Sciatic nerve (tissue), 2 donors: Measurements from ENCODE around the gene GLMP. TPM values are rescaled to one million over a fixed set of nuclear protein-coding genes. Genes with fewer than 3 reads are reported as not detected.

Source experiments
- ATAC-seq: fragments of 200-7000 bp; cut with Tn5 transposase; one replicate; pipeline ENCODE4 v1.9.1; 2020; ENCODE audit warnings: mild to moderate bottlenecking, moderate library complexity
- DNase-seq: peaks from one replicate; pipeline ENCODE4 v3.0.0-alpha.2; 2020; ENCODE audit warnings: low spot score
- intact Hi-C: fragments of 100-400 bp; cut with DNase I; formaldehyde crosslinking; loops from one replicate; pipeline ENCODE4 v1.14.2; 2022
- total RNA-seq: library from RNA; stranded (reverse); fragmentation: NEBNext Ultra II Directional; extraction: Animal tissue kit (Norgen Biotek cat#: 25700); gene quantifications from one replicate; pipeline ENCODE4 v1.2.1, GENCODE V29; 2021
- donor health status: DM: no; HTN: no; CAD: no.
- donor health status: DM: no; HTN: no; CAD: no.

The GLMP gene
- total RNA-seq, 1 donor from 2014 or later: 39.0 TPM

- peak; percentile 97 for ATAC-seq
- intact Hi-C loops: no loop called here
- peak; percentile 94 for DNase-seq
These were observed 4.0 kb downstream of the GLMP start for GRCh38 chr1:156291226-156292061.

DNA sequence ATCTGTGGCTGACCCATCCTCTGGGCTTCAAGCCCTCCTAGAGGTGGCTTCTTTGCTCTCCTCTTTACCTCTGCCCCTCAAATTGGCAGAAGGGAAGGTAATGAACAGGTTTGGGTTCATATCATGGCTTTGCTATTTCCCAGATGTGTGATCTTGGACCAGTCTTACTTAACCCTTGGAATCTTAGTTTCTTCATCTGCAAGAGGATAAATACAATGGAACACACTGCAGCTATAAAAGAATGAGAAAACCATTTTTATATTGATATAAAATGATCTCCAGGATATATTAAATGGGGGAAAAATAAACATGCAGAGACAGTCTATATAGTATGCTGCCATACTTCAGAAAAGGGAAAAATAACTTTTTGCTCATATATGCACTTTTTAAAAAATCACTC lies 5.6 kb downstream of the GLMP start:
- intact Hi-C loops: no loop called here
- no peak for ATAC-seq

DNA sequence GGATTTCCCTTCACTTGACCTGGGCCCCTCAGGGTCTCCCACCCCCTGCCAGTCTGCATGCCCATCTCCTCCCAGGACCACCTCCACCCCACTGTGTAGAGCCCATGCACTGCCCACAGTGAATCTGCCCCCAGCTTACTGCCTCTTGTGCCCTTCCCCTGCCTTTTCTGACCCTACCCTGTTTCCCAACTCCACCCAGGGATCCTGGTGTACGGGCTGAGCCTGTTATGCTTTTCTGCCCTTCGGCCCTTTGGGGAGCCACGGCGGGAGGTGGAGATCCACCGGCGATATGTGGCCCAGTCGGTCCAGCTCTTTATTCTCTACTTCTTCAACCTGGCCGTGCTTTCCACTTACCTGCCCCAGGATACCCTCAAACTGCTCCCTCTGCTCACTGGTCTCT lies 9.4 kb downstream of the GLMP start:
- DNase-seq (no peak), ATAC-seq (no peak)
- intact Hi-C loops: no loop called here

More for the DNA sequence above, 5.6 kb downstream of the GLMP start:
- no peak for DNase-seq

DNA sequence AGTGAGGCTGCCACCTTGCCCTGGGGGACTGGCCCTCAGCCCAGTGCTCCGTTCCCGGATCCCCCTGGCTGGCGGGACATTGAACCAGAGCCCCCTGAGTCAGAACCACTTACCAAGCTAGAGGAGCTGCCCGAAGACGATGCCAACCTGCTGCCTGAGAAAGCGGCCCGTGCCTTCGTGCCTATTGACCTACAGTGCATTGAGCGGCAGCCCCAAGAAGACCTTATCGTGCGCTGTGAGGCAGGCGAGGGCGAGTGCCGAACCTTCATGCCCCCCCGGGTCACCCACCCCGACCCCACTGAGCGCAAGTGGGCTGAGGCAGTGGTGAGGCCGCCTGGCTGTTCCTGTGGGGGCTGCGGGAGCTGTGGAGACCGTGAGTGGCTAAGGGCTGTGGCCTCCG lies 10.0 kb downstream of the GLMP start:
- no peak for ATAC-seq
- no peak for DNase-seq
- intact Hi-C loops: no loop called here

GRCh38 chr1:156284757-156285156 lies 10.7 kb downstream of the GLMP start:
- ATAC-seq: no peak
- intact Hi-C loops: no loop called here
- DNase-seq: no peak

- intact Hi-C loops: no loop called here
- DNase-seq (no peak), ATAC-seq (no peak)
These were observed 11.4 kb downstream of the GLMP start, which contains the start of gene TMEM79 for GRCh38 chr1:156284112-156284511. Gene TMEM79 (plus strand): TSS chr1:156284325. CDS start chr1:156285227, 902 bp downstream.

- DNase-seq (no peak), ATAC-seq (no peak)
- intact Hi-C loops: no loop called here
These were observed 12.0 kb downstream of the GLMP start for GRCh38 chr1:156283521-156283920.

DNA sequence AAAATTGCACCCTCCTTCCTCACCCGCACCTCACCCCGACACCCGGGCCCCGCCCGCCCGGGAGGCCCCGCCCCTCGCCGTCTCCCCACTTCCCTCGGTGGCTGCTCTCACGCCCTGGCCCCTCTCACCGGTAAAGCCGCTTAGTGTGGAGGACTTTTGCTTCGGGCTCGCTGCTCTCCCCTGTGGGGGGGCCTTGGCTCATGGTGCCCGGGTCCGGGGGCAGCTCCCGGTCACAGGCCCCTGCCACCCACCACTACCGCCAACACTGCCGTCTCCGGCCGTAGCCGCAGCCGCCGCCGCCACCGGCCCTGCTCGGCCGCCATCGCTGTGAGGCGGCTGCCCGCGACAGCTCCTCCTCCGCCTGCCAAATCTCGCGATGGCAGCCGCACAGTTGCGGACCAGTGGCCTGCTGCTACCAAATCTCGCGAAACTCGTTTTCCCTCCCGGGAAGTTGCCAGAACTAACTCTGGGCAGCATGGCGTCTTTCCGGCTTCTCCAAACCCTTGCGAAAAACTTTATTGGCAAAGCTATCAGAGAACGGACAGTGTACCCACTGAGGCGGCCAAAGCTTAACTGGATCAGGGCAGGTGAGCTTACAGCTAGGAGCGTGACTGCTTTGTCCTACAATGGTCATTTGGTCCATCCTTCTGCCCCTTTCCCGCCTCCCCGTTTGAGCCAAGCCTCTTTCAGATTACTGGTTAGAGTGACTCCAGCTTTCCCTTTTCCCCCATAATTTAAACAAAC lies 12.8 kb downstream of the GLMP start, which contains the start of gene SMG5:
Gene SMG5 (minus strand): TSS at position 347 of the 744 bp plus-strand sequence. CDS start 145 bp downstream, at position 202.
- peak; percentile 98 for DNase-seq
- peak; percentile 97 for ATAC-seq
- intact Hi-C loops: no loop called here

GRCh38 chr1:156281693-156282478 lies 13.6 kb downstream of the GLMP start:
- ATAC-seq: no peak
- no peak for DNase-seq

DNA sequence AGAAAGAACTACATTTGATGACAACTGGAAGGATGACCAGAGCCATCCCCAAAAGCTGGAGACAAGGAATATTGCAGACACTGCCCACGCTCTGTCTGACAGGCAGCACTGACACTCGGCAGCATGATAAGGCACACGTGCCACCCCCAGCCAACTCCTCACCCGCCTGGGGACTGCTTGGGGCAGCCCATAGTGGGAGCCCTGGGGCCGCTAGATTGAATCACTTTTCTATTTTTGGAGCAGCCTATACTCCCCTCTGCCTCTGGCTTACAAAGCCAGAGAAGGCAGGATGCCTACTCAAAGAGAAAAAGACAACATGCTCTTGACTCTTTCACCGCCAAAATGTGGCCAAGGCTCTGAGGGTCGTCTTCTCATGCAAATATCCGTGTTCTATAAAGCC lies 14.2 kb downstream of the GLMP start:
- intact Hi-C loops: no loop called here
- ATAC-seq (no peak), DNase-seq (no peak)

More at GRCh38 chr1:156281693-156282478, 13.6 kb downstream of the GLMP start:
- intact Hi-C loops: no loop called here

- no peak for ATAC-seq
- DNase-seq: no peak
- intact Hi-C loops: no loop called here
These were observed 15.6 kb downstream of the GLMP start for GRCh38 chr1:156279837-156280236.

DNA sequence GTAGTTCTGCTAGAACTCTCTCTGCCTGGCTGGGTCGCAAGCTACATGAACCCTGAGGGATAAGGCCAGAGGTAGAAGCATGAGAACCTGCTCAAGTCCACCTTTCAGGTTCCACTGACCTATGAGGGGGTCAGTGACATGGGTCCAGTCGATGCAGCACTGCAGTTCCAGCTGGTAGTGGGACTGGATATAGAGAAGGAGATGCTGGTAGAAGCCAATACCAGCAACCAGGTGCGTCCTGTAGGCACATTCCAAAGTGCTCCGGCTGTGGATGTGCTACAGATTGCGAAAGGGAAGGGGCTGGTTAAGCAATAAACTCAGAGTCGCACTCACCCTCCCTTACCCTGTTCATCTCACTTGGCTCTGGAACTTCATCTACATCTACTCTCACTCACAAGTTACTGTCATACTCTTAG lies 18.5 kb downstream of the GLMP start:
- intact Hi-C loops: no loop called here
- ATAC-seq (peak; percentile 72), DNase-seq (no peak)

DNA sequence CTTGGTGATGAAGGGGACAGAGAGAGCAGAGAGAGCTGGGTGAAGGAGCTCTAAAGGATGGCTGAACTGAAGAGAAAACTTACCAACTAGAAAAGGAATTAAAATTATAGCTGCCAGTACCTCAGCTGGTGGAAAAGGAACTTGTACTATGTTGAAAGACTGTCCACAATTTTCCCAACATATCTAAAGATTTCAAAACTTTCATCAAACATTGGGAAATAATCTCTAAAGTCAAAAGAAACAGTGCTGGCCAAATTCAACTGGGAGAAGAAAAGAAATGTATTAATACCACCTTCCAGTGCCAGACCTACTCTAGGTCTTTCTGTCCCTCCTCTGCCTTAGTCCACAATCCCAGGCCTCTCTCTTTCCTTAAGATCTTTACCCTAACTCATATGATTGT lies 18.9 kb downstream of the GLMP start:
- ATAC-seq: peak; percentile 79
- intact Hi-C loops: no loop called here
- no peak for DNase-seq

- DNase-seq (no peak), ATAC-seq (no peak)
- intact Hi-C loops: no loop called here
These were observed 25.2 kb downstream of the GLMP start for GRCh38 chr1:156270314-156270713.

DNA sequence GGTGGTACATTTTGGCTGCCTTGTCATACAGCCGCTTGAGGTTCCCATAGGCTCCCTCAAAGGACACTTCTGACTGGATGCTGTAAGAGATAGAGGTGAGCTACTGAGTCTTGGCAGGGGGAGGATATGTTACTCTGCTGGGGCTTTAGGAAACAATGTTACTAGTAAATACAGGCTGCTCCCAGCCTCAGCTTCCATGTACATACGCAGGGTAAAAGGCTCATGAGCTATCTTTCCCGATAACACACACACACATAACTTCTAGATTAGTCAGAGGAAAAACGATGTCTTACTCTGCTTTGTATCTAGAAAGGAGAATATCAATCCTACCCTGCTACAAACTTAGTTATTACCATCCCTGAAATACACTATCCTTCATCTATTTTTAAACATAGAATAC lies 27.1 kb downstream of the GLMP start:
- intact Hi-C loops: no loop called here
- ATAC-seq (no peak), DNase-seq (no peak)

DNA sequence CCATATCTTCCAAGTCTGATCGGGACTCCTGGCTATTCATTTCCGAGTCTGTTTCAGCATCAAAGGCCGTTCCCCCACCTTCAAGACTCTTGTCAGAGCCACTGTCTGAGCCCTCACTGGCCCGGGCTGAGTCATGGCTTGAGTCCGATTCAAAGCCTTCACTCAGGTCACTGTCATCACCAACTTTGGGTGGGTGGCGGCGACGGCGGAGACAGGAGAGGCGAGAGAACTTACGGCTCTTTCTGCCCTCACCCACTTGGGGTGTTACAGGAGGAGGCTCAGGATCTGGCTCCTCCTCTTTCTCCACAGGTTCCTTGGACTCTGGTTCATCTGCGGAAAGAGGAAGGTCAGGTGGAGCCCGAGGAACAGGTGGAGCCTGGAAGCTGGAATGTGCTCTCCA lies 29.4 kb downstream of the GLMP start:
- intact Hi-C loops: no loop called here
- ATAC-seq (no peak), DNase-seq (no peak)

- DNase-seq (no peak), ATAC-seq (no peak)
- intact Hi-C loops: no loop called here
These were observed 32.2 kb downstream of the GLMP start for GRCh38 chr1:156263288-156263655.

DNA sequence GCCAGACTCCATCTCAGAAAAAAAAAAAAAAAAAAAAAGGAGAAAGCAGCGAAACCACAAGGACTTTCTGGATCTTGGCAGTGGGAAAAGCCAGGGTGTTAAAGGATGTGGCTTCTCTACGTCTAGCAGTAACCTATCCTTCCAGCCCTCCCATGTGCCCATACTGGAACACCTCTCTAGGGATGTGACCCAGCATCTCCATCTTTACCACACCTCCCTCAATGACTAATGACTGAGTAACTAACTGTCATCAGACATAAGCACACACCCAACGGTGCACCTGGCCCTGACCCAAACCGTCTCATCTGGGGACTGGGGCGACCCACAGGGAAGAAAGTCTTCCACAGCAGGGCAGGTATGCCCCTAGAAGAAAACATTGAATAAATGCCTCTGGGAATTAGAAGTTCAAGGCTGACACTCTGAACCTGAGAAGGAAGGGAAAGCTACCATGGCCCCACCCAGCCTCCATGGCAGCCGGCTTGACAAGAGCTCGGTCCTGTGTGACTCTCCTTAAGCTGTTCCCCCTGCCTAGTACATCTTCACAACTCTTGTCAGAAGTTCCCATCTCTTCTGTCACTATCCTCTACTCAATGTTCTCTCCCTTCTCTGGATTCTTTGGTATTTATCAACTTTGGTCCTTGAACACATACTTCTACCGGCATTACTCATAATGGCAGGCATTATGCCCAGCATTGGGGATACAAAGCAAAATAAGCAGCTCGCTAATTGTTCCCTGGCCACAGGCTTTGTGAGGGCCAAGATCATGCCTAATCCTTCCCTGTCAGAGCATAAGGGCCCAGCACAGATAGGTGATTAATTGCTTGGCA lies 32.8 kb downstream of the GLMP start:
- no peak for DNase-seq
- ATAC-seq: no peak
- intact Hi-C loops: no loop called here

DNA sequence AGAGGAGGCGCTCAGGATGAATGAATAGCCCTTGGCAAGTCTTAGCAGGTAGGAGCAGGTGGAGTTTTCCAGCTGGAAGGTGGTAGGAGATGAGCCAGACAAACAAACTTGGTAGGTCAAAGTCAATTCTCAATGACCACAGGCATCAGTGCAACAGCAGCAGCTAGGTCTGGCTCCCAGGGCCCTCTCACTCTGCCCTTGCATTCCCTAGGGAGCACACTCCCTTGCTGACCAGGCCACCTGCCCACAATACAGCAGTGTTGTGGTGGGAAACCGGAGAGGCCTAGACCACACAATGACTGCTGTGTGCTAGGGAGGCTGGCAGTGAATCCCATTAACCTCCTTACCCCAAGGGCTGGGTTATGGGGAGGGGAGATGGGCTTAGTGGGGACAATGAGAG lies 34.6 kb downstream of the GLMP start:
- peak; percentile 28 for ATAC-seq
- intact Hi-C loops: no loop called here
- DNase-seq: no peak
